DND-41 (cell line): ENCODE results near the gene CEBPE.

Source experiments
- ATAC-seq: fragments of 200-7000 bp; cut with Tn5 transposase; 3 replicates; pipeline ENCODE4 v1.9.1; 2021; ENCODE audit warnings: low read depth; ENCODE audit not compliant: insufficient read depth
- DNase-seq: peaks from one replicate; pipeline ENCODE4 v3.0.0-alpha.2; 2020
- H2AFZ ChIP-seq: 2 replicates; pipeline ENCODE4 v1.6.0; 2012; ENCODE audit warnings: low read depth, low read length
- H3K27ac ChIP-seq: 2 replicates; pipeline ENCODE4 v1.5.1; 2012; ENCODE audit warnings: low read length, inconsistent platforms
- H3K27me3 ChIP-seq: fragments of 200-600 bp; sonication (generic); 2 replicates; pipeline ENCODE4 v1.6.0; 2012; ENCODE audit warnings: low read length, mild to moderate bottlenecking, inconsistent platforms; ENCODE audit not compliant: insufficient read depth, poor library complexity
- H3K36me3 ChIP-seq: 2 replicates; pipeline ENCODE4 v1.5.1; 2012; ENCODE audit warnings: low read length, inconsistent platforms; ENCODE audit not compliant: insufficient read depth
- H3K4me1 ChIP-seq: 2 replicates; pipeline ENCODE4 v1.5.1; 2012; ENCODE audit warnings: mild to moderate bottlenecking, low read length; ENCODE audit not compliant: insufficient read depth
- H3K4me2 ChIP-seq: 2 replicates; pipeline ENCODE4 v1.6.0; 2012; ENCODE audit warnings: mild to moderate bottlenecking, moderate library complexity, low read length, inconsistent platforms; ENCODE audit not compliant: insufficient read depth
- H3K4me3 ChIP-seq, 2 experiments: fragments of 200-600 bp in 1 of 2; shearing (Covaris generic) in 1 of 2; 2 replicates each; pipeline ENCODE4 v1.5.1; 2012 to 2016; ENCODE audit warnings: inconsistent platforms in 2 of 2, low read length in 2 of 2, mild to moderate bottlenecking in 2 of 2, low read depth in 1 of 2, moderate library complexity in 1 of 2
- H3K79me2 ChIP-seq: 2 replicates; pipeline ENCODE4 v1.6.0; 2012; ENCODE audit warnings: low read length, inconsistent platforms; ENCODE audit not compliant: insufficient read depth
- H3K9ac ChIP-seq: 2 replicates; pipeline ENCODE4 v1.6.0; 2012; ENCODE audit warnings: low read depth, mild to moderate bottlenecking, inconsistent platforms, low read length, moderate library complexity
- H3K9me3 ChIP-seq: 2 replicates; pipeline ENCODE4 v1.5.1; 2012; ENCODE audit warnings: low read length, moderate library complexity, mild to moderate bottlenecking, inconsistent platforms; ENCODE audit not compliant: insufficient read depth, severe bottlenecking
- H4K20me1 ChIP-seq: 2 replicates; pipeline ENCODE4 v1.6.0; 2012; ENCODE audit warnings: low read length; ENCODE audit not compliant: insufficient read depth
- EZH2 ChIP-seq: IDR thresholded peaks from 3 replicates; pipeline ENCODE4 v1.6.1; 2012; ENCODE audit warnings: borderline replicate concordance, low read depth, mild to moderate bottlenecking, moderate library complexity, low read length, inconsistent platforms; ENCODE audit not compliant: severe bottlenecking
- TF ChIP-seq, protein P1 (sequence below): IDR thresholded peaks from 2 replicates; pipeline ENCODE4 v1.5.1; 2012; ENCODE audit warnings: borderline replicate concordance, low read length, moderate library complexity, mild to moderate bottlenecking; ENCODE audit not compliant: poor library complexity, severe bottlenecking; ENCODE audit errors: extremely low read depth

CEBPE gene

DNA sequence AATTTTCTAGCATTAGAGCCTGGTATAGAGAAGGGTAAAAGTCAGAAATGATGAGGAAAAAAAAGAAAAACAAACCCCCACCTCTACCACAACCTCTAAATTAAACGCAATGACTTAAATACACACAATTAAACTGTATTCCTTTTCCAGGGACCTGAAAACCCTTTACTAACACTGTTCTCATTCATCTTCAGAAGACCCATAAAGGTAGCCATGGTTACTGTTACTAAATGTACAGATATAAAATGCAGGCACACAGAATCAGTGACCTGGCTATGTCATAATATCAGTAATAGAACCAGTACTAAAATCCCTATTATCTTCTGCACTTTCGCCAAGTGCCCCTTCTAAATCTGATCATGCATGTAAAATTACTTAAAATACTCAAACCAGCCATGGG lies 25.5 kb downstream of the CEBPE start:
- Histone ChIP-seq H3K4me3 (peak overlapping the region; percentile 68 to 78; a peak in 3 of 4 replicates), H3K27ac (no peak overlapping the region; the same call in 1 of the 2 replicates), H3K9me3 (no peaks in the 10 kb centered on the region), H3K4me1 (peaks cover 32% of the 10 kb centered on the region), H2AFZ (no peak overlapping the region), H3K36me3 (peaks cover 64% of the 10 kb centered on the region), H3K79me2 (peaks cover 88% of the 10 kb centered on the region), H3K9ac (peak overlapping the region; percentile 86), H3K4me2 (peak overlapping the region; percentile 96), H4K20me1 (peaks cover 41% of the 10 kb centered on the region), H3K27me3 (no peaks in the 10 kb centered on the region)
- no peak for DNase-seq
- no peak for TF ChIP-seq EZH2
- TF ChIP-seq, protein P1, sequence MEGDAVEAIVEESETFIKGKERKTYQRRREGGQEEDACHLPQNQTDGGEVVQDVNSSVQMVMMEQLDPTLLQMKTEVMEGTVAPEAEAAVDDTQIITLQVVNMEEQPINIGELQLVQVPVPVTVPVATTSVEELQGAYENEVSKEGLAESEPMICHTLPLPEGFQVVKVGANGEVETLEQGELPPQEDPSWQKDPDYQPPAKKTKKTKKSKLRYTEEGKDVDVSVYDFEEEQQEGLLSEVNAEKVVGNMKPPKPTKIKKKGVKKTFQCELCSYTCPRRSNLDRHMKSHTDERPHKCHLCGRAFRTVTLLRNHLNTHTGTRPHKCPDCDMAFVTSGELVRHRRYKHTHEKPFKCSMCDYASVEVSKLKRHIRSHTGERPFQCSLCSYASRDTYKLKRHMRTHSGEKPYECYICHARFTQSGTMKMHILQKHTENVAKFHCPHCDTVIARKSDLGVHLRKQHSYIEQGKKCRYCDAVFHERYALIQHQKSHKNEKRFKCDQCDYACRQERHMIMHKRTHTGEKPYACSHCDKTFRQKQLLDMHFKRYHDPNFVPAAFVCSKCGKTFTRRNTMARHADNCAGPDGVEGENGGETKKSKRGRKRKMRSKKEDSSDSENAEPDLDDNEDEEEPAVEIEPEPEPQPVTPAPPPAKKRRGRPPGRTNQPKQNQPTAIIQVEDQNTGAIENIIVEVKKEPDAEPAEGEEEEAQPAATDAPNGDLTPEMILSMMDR = no peak
- ATAC-seq = no peak

DNA sequence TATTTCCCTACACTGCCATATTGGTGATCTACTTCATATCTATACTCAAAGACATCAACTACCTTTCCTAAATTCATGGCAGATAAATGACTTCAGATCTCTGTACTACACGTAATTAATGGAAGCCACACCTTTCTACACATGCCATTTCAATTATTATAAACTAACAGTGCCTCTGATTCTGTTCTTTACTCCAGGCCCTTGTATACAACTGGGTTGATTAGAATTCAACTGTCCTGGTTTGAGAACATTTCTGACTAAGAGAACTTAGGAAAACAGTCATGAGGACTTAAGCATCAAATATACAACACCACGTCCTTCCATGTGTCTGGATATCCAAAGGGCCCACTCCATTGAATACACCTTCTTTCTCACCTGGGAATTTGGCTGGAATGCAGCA lies 26.0 kb downstream of the CEBPE start:
- TF ChIP-seq, protein P1 = no peak
- TF ChIP-seq EZH2 = no peak
- peaks cover 65% of the 10 kb centered on the region for H3K36me3 ChIP-seq
- H3K27me3 ChIP-seq = no peaks in the 10 kb centered on the region
- H3K9me3 ChIP-seq = no peaks in the 10 kb centered on the region
- no peak overlapping the region for H3K27ac ChIP-seq
- ATAC-seq = no peak
- H3K4me2 ChIP-seq = peak overlapping the region; percentile 96
- no peak for DNase-seq
- H3K79me2 ChIP-seq = peaks cover 86% of the 10 kb centered on the region
- H4K20me1 ChIP-seq = peaks cover 39% of the 10 kb centered on the region
- peaks cover 32% of the 10 kb centered on the region for H3K4me1 ChIP-seq
- H3K9ac ChIP-seq = peak overlapping the region; percentile 86; the same call in 1 of the 2 replicates
- no peak overlapping the region for H2AFZ ChIP-seq
- peak overlapping the region in 1 of 2 experiments; percentile 68; a peak in 1 of 4 replicates for H3K4me3 ChIP-seq

DNA sequence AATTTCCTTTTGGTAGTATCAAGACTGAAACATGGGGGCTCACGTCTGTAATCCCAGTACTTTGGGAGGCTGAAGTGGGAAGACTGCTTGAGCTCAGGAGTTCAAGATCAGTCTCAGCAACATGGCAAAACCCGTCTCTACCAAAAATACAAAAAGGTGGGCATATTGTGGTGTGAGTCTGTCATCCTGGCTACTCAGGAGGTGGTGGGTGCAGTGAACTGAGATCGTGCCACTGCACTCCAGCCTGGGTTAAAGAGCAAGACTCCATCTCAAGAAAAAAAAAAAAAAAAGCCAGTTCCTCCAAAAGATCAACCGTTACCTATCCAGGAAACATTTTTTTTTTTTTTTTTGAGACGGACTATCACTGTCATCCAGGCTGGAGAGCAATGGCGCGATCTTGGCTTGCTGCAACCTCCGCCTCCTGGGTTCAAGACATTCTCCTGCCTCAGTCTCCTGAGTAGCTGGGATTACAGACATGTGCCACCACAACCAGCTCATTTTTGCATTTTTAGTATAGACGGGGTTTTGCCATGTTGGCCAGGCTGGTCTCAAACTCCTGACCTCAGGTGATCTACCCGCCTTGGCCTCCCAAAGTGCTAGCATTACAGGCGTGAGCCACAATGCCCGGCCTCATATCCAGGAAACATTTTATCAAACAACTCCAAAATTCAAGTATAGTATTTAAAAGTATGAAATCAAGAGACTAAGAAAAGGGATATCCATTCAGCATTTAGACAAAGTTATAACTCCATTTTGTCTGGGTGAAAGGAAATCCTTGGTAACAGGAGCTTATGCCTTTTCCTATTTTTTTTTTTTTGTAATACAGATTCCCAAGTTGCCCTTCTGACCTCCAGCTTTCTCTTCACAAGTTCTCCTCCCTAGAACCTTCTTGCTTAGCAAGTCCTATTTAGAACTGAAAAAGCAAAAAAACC lies 27.5 kb downstream of the CEBPE start:
- H3K27ac ChIP-seq = no peak overlapping the region
- TF ChIP-seq, protein P1 = no peak
- TF ChIP-seq EZH2 = no peak
- H3K36me3 ChIP-seq = peaks cover 73% of the 10 kb centered on the region
- DNase-seq (no peak), ATAC-seq (no peak)
- no peak overlapping the region for H3K4me3 ChIP-seq
- peaks cover 84% of the 10 kb centered on the region for H3K79me2 ChIP-seq
- H3K9ac ChIP-seq = no peak overlapping the region
- H3K27me3 ChIP-seq = no peaks in the 10 kb centered on the region
- H3K4me2 ChIP-seq = no peak overlapping the region
- H3K4me1 ChIP-seq = peaks cover 21% of the 10 kb centered on the region
- no peaks in the 10 kb centered on the region for H3K9me3 ChIP-seq
- H2AFZ ChIP-seq = no peak overlapping the region
- peaks cover 34% of the 10 kb centered on the region for H4K20me1 ChIP-seq
